Fibroblast of the aortic adventitia (primary cell): ENCODE results near the gene PWWP2B. TPM values are rescaled to one million over a fixed set of nuclear protein-coding genes. Genes with fewer than 3 reads are reported as not detected.

ENCODE experiments used
- DNase-seq: peaks from one replicate; pipeline ENCODE4 v3.0.0-alpha.2; 2010; ENCODE audit warnings: low read depth
- H3K4me3 ChIP-seq: 2 replicates; pipeline ENCODE4 v1.5.1; 2011; ENCODE audit warnings: low read depth, mild to moderate bottlenecking, control low read depth, low read length, moderate library complexity
- CTCF ChIP-seq: IDR thresholded peaks from 2 replicates; pipeline ENCODE4 v1.5.1; 2011; ENCODE audit warnings: mild to moderate bottlenecking, low read length, control low read depth, inconsistent platforms; ENCODE audit not compliant: insufficient read depth
- total RNA-seq: library from RNA; depleted of rRNA; stranded (reverse); fragments of >200 nt; gene quantifications from 2 replicates; pipeline ENCODE4 v1.2.3, GENCODE V29; 2012; ENCODE audit warnings: low replicate concordance

The PWWP2B gene
- total RNA-seq, 1 donor: 7.2 TPM

GRCh38 chr10:132466520-132467463, 69.8 kb downstream of the PWWP2B start:
- H3K4me3 ChIP-seq: no peak overlapping the region
- no peak for TF ChIP-seq CTCF
- no peak for DNase-seq

Other genes starting within 250 kb of the PWWP2B start
- 0.18 and 4.2 TPM in 2 replicates for gene DPYSL4, start 210.3 kb upstream of the PWWP2B start, total RNA-seq
- 6.7 and 8.4 TPM in 2 replicates for gene STK32C, start 89.2 kb upstream of the PWWP2B start, total RNA-seq
- gene LRRC27, start 65.0 kb upstream of the PWWP2B start, total RNA-seq: 12.0 and 24.1 TPM in 2 replicates
- gene INPP5A, start 140.6 kb downstream of the PWWP2B start, total RNA-seq: 13.1 and 36.8 TPM in 2 replicates